Measurements from ENCODE around the gene BCAR3.

Gene BCAR3

GRCh38 chr1:93681101-93681988 is at the start of gene BCAR3:
TSS of gene BCAR3 (minus strand) at chr1:93681837. CDS start at chr1:93674930, 6,907 bp downstream.
- DNase-seq = peak in 1 of 2 donors; percentile 47

- no peak for DNase-seq
These were observed 49.0 kb upstream of the BCAR3 start for GRCh38 chr1:93730621-93731020.

DNA sequence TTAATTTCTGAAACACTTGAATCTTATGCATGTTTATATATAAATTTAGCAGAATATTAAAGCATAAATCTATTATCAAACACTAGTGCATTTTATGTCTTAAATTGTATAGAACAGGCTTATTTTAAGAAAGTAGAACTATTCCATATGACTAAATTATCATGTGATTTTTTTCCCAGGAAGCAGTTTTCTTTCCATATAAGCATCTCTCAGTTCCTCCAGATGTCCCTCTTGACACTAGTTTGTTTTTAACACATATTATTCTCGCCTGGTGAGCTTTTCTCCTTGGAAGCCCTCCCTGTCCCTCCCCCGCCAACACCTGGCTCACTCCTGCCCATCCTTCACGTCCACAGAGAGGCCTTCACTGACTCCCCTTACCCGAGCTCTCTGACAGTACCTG is 48.3 kb upstream of the BCAR3 start:
- DNase-seq = no peak

DNA sequence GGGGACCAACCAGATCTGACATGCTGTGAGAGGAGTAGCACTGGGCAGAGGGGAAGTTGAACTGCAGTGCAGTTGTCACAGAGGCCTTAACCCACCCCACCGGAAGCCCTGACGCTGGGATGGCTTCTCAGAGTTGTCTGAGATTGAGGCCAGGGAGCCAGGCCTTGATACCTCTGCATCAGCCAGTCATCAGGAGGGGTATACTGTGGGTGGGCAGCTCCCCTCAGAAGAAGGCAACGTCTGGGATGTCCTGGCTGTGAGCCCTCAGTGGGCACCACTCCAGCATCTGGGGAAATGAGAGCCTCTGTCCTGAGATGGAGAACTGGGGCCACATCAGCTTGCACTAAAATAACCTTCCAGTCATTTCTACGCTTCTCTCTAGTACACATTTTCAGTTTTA is 47.9 kb upstream of the BCAR3 start:
- no peak for DNase-seq

DNA sequence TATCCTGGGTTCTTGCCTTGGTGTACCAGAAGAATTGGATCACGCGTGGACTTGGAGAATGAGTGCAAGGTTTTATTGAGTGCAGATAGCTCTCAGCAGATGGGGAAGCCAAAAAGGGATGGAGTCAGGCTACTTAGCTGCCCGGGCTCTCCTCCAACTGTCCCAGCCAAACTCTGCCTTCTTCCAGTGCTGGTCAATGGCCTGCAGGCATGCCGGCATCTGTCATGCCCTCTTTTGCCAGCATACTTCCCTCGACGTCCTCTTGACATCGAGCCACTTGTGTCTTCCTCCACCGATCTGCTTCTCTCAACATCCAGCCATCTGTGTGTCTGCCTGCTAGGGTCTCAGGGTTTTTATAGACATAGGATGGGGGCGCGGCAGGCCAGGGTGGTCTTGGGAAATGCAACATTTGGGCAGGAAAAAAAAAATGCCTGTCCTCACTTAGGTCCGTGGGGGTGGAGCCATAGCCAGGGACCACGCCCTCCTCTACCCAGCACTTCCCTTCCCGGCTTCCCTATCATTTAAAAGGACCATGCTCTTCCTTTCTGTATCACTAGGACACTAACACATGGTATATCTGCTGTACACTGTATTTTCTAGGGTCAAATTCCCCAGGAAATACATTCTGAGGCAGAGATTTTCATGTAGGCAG is 47.0 kb upstream of the BCAR3 start:
- DNase-seq = no peak

GRCh38 chr1:93723733-93724270 is 42.2 kb upstream of the BCAR3 start:
- no peak for DNase-seq

DNA sequence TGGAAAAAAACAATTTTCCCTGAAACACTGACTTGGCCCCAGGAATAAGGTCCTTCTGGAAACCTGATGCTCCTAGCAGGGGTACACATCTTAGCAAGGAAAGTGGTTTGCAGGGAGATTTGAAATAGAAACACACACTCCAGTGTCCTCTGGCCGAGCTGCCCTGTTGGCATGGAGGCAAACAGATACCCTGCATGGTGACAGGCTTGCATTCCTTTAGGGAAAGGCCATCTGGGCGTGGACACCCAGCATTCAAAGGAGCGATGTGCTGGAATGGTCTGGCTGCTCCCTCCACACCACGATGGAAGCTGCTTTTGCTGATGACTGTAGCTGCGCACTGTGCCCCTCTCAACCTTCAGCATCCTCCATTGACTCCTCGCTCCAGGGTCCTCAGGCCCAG is 41.5 kb upstream of the BCAR3 start:
- no peak for DNase-seq

GRCh38 chr1:93722081-93723031 is 40.7 kb upstream of the BCAR3 start:
- DNase-seq = no peak

DNA sequence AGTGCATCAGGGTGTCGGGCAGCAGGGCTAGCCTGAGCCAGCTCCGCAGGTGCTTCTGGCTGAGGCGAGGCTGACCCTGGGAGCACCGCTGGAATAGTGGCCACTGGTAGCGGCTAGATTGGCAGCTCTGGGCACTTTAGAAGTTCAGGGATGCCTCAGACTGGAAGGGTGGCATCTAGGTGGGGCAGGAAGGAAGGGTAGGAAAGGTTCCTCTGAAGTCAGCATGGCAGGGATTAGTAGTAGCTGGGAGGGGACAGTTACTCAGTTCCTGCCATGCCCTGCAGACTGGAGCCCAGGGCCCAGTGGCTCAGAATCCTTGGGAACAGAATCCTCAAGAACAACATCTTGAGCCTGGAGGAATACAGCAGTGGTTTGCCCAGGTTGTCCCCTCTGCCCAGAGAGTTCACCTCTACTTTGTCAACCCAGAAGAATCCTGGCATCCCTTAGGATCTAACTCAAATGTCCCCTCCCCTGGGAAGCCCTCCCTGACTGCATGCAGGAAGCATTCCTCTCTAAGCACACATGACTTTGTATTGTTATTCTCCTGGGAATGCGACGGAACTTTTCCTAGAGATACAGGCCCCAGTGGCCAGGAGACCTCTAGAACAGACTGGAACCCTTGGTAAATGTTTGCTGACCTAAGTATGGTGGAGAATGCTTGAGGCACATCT is 39.5 kb upstream of the BCAR3 start:
- no peak for DNase-seq

DNA sequence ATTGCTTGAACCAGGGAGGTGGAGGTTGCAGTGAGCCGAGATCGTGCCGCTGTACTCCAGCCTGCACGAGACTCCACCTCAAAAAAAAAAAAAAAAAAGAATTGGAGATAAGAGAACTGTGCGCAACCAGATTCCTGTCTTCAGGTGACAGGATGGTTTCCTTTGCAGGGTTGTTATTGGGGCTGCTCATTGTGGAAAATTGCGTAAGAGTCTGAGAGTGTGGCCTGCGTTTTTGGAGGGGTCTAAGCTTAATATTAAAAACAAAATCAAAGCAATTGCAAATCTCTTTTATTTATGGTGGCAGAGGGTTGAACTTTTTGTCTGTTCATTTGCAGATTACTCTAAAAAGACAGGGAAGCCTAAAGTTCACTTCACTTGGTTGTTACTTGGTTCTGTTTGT is 36.0 kb upstream of the BCAR3 start:
- no peak for DNase-seq

DNA sequence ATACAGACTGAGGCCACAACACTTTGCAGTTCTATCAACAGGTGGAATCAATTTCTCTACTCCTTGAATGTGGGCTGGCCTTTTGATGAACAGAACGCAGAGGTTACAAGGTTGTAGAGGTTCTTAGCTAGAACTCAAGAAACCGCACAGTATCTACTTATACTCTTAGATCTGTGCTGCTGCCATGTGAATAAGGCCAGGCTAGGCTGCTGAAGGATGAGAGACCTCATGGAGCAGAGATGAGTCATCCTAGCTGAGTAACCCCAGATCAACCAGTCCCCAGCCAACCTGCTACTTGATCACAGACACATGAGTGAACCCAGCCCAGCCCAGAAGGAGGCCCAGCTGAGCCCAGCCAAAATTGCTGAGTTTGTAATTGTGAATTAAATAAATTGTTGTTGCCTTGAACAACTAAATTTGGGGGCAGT is 35.3 kb upstream of the BCAR3 start:
- DNase-seq = no peak

DNA sequence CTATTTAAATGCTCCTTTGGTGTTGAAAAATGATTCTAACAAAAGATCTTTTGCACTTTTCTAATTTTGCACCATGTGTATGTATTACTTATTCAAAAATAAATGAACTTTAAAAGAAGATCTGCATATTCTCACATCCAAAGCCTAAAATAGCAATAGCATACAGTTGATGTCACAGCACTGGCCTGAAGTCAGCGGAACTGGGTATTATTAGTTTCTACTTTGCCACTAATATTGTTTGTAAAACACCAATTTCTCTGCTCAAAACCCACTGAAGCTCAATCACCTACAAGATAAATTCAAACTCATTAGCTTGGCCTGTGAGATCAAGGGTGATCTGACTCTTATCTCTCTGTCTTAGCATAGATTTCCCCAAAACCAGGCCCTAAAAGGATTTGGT is 34.5 kb upstream of the BCAR3 start:
- no peak for DNase-seq

DNA sequence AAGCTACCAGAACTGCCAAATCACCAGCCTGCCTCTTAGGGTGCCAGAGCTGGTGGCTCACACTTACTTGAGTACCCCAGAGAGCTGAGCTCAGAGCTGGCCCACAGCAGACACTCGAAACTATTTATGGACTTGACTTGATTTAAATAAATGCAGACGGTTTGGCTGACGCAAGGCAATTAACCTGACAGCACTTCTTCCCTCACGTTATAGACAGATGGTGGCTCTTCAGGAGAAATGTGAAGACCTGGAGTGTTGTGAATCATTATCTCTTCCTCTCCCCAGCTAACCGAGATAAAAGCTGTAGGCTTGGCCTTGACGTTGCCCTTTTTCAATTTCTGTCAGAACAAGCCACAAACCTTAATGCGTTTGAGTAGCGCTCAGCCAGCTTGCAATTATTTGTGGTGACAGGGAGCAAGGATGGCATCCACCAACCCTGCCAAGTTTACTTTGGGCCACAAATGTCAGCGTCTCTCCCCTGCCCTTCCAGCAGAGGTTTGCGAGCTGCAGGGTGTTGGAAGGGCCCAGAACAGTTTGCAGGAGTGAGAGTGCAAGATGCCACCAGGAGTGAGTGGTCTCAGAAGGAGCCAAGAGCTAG is 34.0 kb upstream of the BCAR3 start:
- no peak for DNase-seq

DNA sequence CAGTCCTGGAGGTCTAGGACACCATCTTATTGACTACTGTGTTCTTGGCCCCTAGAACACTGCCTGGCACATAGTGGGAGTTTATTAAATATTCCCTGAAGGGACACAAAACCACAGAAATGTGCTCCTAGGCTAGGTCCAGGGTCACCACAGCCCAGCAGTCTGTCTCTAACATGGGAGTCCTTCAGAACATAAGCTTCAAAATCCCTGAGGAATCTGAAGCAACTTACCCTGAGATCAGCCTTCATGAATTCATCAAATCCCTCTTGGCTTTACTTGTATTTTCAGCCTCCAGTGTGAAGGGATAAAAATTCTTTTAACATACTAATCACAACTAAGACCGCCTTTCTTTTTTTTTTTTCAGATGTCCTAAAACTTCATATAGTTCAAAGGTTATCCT is 32.7 kb upstream of the BCAR3 start:
- DNase-seq = no peak

DNA sequence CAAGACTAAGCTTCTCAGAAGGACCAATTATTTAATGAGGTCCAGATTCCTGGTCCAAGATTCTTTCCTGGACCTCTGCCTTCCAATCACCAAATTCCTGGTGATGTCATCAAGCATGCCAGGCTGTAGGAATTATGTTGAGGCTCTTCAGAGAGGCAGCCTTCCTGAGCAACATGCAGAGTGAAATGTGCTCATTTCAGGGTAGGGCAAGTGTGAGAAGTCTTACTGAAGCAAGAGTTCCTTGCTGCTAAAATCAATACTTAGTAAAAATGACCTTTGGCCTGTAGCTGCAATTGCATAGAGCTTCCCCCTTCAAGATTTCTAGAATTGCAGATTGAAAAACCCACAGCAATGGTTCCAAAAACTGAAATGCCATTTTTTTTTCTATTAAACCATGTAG is 31.7 kb upstream of the BCAR3 start:
- DNase-seq = no peak

- no peak for DNase-seq
These were observed 31.1 kb upstream of the BCAR3 start for GRCh38 chr1:93712741-93713140.

DNA sequence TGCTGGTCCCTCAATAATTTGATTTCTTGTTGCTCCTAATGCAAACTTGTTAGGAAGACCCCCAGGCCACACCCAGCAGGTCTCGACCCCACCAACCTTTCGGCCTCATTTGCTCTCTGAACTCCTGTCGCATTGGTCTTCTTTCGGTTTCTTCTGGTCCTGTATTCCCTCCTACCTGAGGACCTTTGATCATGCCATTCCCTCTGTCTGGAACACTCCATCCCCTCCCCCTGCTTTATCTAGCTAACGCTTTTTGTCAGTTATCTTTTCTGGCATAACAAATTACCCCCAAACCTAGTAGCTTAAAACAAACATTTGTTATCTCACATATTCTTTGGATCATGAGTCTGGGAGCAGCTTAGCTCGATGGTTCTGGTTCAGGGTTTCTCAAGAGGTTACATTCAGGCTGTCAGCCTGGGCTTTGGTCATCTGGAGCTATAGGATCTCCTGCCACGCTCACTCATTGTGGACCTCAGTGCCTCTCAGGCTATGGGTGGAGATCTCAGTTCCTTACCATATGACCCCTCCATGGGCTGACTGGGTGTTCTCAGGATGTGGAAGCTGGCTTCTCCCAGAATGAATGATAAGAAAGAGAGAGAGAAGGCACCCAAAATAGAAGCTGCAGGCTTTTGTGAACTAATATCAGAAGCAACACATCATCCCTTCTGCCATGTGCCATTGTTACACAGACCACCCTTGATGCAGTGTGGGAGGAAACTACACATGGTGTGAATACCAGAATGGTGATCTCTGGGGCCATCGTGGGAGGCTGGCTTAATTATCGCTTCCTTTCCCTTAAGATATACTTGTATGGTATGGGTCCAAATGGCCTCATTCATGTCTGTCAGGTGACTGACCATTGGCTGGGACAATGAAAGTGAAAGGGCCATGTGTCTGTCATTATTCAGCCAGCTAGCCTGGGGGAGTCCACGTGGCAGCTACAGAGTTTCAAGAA is 29.1 kb upstream of the BCAR3 start:
- no peak for DNase-seq

DNA sequence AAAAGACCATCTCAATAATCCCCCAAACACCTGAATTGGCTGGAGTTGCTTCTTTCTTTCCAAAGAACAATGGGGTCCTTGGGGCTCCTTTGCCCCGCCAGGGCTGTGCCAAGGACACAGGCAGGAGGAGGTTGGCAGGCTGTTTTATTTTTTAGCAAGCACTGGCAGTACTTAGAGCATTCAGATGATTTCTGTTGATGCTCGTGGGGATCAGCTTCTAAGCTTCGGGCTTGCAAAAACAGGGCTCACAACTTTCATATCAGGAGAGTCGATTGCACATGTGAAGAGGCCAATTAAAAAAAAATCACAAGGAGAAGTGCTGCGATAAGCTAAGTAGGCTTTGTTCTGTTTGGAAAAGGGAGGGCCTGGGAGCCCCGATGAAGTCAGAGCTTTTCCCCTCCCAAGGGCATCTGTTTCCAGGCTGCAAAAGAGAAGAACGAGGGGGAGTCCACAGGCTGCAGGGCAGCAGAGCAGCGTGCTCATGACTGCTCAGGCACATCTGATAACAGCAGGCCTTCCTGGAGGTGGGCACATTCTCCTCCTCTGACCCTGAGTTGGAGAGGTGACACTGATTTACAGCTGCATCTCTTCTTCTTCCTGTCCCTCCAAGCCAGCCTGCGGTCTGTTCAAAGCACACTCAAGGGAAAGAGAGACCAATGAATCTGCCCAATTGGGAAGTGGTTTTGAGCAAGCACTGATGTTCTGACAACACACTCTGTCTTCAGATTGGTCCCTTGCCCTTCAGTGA is 27.3 kb upstream of the BCAR3 start:
- DNase-seq = no peak

DNA sequence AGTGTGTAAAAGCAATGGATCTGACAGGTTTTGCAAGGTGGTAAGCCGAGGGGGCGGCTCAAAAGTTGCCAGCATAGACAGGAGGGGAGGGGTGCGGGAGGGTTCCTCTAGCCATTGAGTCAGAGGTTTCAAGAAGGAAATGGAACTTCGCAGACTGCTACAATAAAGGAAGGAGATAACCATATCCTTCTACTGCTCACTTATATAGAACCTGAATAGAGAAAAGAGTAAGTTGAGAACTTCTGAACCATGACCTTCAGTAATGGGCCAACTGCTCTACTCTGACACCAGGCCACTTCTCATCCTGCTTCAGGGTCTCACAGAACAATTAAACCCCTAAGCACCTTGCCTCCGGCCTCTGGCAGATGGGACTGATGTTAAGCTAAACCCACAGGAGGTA is 26.3 kb upstream of the BCAR3 start:
- peak in 1 of 2 donors; percentile 37 for DNase-seq
